Smooth muscle cell (in vitro differentiated cells): ENCODE data around the gene ADCY5. TPM values are rescaled to one million over a fixed set of nuclear protein-coding genes. Genes with fewer than 3 reads are reported as not detected.

Experiments used
- DNase-seq: peaks from one replicate; lab custom pipeline; 2025; ENCODE audit not compliant: unreplicated experiment; lab: John Stamatoyannopoulos, UW
- H2AFZ ChIP-seq: fragments of 200-600 bp; sonication (generic); 2 replicates; pipeline ENCODE4 v1.6.0; 2016; ENCODE audit warnings: antibody characterized with exemption, low read depth, mild to moderate bottlenecking
- H3F3A ChIP-seq: fragments of 200-600 bp; sonication (generic); 2 replicates; pipeline ENCODE4 v1.6.0; 2017; ENCODE audit warnings: antibody characterized with exemption, low read depth
- H3K27ac ChIP-seq: fragments of 200-600 bp; sonication (generic); 2 replicates; pipeline ENCODE4 v1.5.1; 2016; ENCODE audit warnings: low read depth, mild to moderate bottlenecking
- H3K27me3 ChIP-seq: fragments of 200-600 bp; sonication (generic); 2 replicates; pipeline ENCODE4 v1.6.1; 2016; ENCODE audit warnings: low read depth, mild to moderate bottlenecking
- H3K36me3 ChIP-seq: fragments of 200-600 bp; sonication (generic); 2 replicates; pipeline ENCODE4 v1.5.1; 2016; ENCODE audit warnings: low read depth
- H3K4me1 ChIP-seq: fragments of 200-600 bp; sonication (generic); 2 replicates; pipeline ENCODE4 v1.5.1; 2016; ENCODE audit warnings: low read depth
- H3K4me2 ChIP-seq: fragments of 200-600 bp; sonication (generic); 2 replicates; pipeline ENCODE4 v1.6.0; 2016; ENCODE audit warnings: mild to moderate bottlenecking
- H3K4me3 ChIP-seq: fragments of 200-600 bp; sonication (generic); 2 replicates; pipeline ENCODE4 v1.5.1; 2016; ENCODE audit warnings: mild to moderate bottlenecking
- H3K79me2 ChIP-seq: fragments of 200-600 bp; sonication (generic); 2 replicates; pipeline ENCODE4 v1.6.0; 2016; ENCODE audit warnings: low read depth, mild to moderate bottlenecking
- H3K9ac ChIP-seq: fragments of 200-600 bp; sonication (generic); 2 replicates; pipeline ENCODE4 v1.6.0; 2016; ENCODE audit warnings: low read depth
- H3K9me3 ChIP-seq: fragments of 200-600 bp; sonication (generic); replicated peaks from 2 replicates; pipeline ENCODE4 v1.5.1; 2016; ENCODE audit warnings: low read depth
- H4K20me1 ChIP-seq: fragments of 200-600 bp; sonication (generic); 2 replicates; pipeline ENCODE4 v1.6.0; 2016; ENCODE audit warnings: low read depth
- CTCF ChIP-seq: fragments of 200-600 bp; sonication (generic); IDR thresholded peaks from 2 replicates; pipeline ENCODE4 v1.5.1; 2017; ENCODE audit warnings: borderline replicate concordance, mild to moderate bottlenecking, antibody characterized with exemption; ENCODE audit not compliant: insufficient read depth, poor library complexity, severe bottlenecking
- WGBS: methylation state at CpG from one replicate; pipeline ENCODE4 v1.1.7; 2016; ENCODE audit warnings: low lambda C conversion rate; 5-methylcytosine and 5-hydroxymethylcytosine counted together
- polyA plus RNA-seq: library from polyadenylated mRNA; unstranded; fragments of >200 nt; fragmentation: Nextera tagmentation; extraction: Ambion mirVana; gene quantifications from 2 replicates; pipeline ENCODE4 v1.2.1, GENCODE V29; 2016
- total RNA-seq: library from RNA; depleted of rRNA; stranded (reverse); fragments of >200 nt; gene quantifications from 2 replicates; pipeline ENCODE4 v1.2.3, GENCODE V29; 2014

Gene ADCY5
- total and polyA plus RNA-seq, 2 experiments from 2014 or later, result 0.50 to 0.58 TPM

- no peaks in the 10 kb centered on the region for H3K9me3 ChIP-seq
These were observed 95.6 kb downstream of the ADCY5 start for GRCh38 chr3:123353227-123353849.

GRCh38 chr3:123352134-123352554, 96.7 kb downstream of the ADCY5 start:
- Histone ChIP-seq H3K79me2 (no peaks in the 10 kb centered on the region), H3K9ac (no peak overlapping the region), H3F3A (no peaks in the 10 kb centered on the region), H3K27me3 (peaks cover 47% of the 10 kb centered on the region), H3K4me3 (no peak overlapping the region), H3K36me3 (no peaks in the 10 kb centered on the region), H3K4me1 (no peaks in the 10 kb centered on the region), H3K9me3 (no peaks in the 10 kb centered on the region), H3K4me2 (no peak overlapping the region), H4K20me1 (no peaks in the 10 kb centered on the region), H2AFZ (no peak overlapping the region), H3K27ac (no peak overlapping the region)
- no peak for TF ChIP-seq CTCF
- 91% methylated on average over 15 of the region's 15 CpGs for WGBS
- no peak for DNase-seq

More at GRCh38 chr3:123353227-123353849, 95.6 kb downstream of the ADCY5 start:
- Histone ChIP-seq H3K4me3 (no peak overlapping the region), H3K27me3 (peaks cover 54% of the 10 kb centered on the region), H3K27ac (no peak overlapping the region), H3K4me1 (no peaks in the 10 kb centered on the region), H3K36me3 (no peaks in the 10 kb centered on the region), H4K20me1 (no peaks in the 10 kb centered on the region), H3F3A (no peaks in the 10 kb centered on the region), H2AFZ (no peak overlapping the region), H3K79me2 (no peaks in the 10 kb centered on the region), H3K9ac (no peak overlapping the region), H3K4me2 (no peak overlapping the region)
- DNase-seq, result no peak
- WGBS, result 97% methylated on average over 10 of the region's 10 CpGs
- TF ChIP-seq CTCF, result no peak

- Histone ChIP-seq H2AFZ (no peak overlapping the region), H3K27ac (no peak overlapping the region), H3K36me3 (no peaks in the 10 kb centered on the region), H3K4me3 (no peak overlapping the region), H3K4me1 (no peaks in the 10 kb centered on the region), H3K9me3 (no peaks in the 10 kb centered on the region), H3K27me3 (peaks cover 41% of the 10 kb centered on the region), H3K4me2 (no peak overlapping the region), H3K79me2 (no peaks in the 10 kb centered on the region), H3F3A (no peaks in the 10 kb centered on the region), H4K20me1 (no peaks in the 10 kb centered on the region), H3K9ac (no peak overlapping the region)
- 77% methylated on average over 3 of the region's 4 CpGs for WGBS
- DNase-seq, result no peak
- no peak for TF ChIP-seq CTCF
These were observed 97.4 kb downstream of the ADCY5 start for GRCh38 chr3:123351501-123351900.

- Histone ChIP-seq H3K9ac (no peak overlapping the region), H3K27ac (no peak overlapping the region), H3K4me2 (no peak overlapping the region), H2AFZ (no peak overlapping the region), H3K9me3 (no peaks in the 10 kb centered on the region), H4K20me1 (no peaks in the 10 kb centered on the region), H3F3A (no peaks in the 10 kb centered on the region), H3K4me1 (no peaks in the 10 kb centered on the region), H3K79me2 (no peaks in the 10 kb centered on the region), H3K36me3 (no peaks in the 10 kb centered on the region), H3K27me3 (peaks cover 39% of the 10 kb centered on the region), H3K4me3 (no peak overlapping the region)
- WGBS, result 84% methylated on average over 6 of the region's 6 CpGs
- DNase-seq, result no peak
- no peak for TF ChIP-seq CTCF
These were observed 97.9 kb downstream of the ADCY5 start for GRCh38 chr3:123350971-123351370.
